ENCODE measurements around the gene GGA1.

DNA sequence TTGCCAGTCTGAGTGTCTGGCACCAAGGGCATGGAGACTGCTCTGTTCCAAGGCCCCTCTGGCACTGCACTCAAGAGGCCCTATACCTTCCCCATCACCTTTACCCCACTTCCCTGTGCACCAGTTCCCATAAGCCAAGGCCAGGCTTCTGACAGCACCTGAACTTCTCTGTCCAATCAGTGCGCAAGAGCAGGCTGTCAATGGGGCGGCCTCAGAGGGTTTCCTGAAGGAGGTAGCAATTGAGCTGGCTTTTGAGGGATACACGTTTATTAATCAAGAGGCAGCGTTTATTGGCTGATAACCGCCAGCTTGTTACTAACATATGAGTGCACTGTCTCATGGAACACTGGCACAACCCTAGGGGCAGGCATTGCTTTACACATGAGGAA is 32.9 kb downstream of the GGA1 start:
- TF ChIP-seq, protein P1, sequence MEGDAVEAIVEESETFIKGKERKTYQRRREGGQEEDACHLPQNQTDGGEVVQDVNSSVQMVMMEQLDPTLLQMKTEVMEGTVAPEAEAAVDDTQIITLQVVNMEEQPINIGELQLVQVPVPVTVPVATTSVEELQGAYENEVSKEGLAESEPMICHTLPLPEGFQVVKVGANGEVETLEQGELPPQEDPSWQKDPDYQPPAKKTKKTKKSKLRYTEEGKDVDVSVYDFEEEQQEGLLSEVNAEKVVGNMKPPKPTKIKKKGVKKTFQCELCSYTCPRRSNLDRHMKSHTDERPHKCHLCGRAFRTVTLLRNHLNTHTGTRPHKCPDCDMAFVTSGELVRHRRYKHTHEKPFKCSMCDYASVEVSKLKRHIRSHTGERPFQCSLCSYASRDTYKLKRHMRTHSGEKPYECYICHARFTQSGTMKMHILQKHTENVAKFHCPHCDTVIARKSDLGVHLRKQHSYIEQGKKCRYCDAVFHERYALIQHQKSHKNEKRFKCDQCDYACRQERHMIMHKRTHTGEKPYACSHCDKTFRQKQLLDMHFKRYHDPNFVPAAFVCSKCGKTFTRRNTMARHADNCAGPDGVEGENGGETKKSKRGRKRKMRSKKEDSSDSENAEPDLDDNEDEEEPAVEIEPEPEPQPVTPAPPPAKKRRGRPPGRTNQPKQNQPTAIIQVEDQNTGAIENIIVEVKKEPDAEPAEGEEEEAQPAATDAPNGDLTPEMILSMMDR (IDR thresholded peaks at IDR 0.05; ENCODE audit: low read length): no peak
- TF ChIP-seq EZH2 (optimal IDR thresholded peaks at IDR 0.05; ENCODE audit: low read depth, low read length) (no peak), EZH2phosphoT487 (IDR thresholded peaks at IDR 0.05; ENCODE audit: low read length) (no peak)
